HG02840 (cell line): ENCODE data around the gene GRM7.

Source experiments
- ATAC-seq: cut with Tn5 transposase; IDR thresholded peaks from one replicate; pipeline ENCODE4 v1.9.1; 2021; ENCODE audit warnings: mild to moderate bottlenecking, moderate library complexity, moderate number of reproducible peaks; ENCODE audit not compliant: unreplicated experiment, low FRiP score

The GRM7 gene

DNA sequence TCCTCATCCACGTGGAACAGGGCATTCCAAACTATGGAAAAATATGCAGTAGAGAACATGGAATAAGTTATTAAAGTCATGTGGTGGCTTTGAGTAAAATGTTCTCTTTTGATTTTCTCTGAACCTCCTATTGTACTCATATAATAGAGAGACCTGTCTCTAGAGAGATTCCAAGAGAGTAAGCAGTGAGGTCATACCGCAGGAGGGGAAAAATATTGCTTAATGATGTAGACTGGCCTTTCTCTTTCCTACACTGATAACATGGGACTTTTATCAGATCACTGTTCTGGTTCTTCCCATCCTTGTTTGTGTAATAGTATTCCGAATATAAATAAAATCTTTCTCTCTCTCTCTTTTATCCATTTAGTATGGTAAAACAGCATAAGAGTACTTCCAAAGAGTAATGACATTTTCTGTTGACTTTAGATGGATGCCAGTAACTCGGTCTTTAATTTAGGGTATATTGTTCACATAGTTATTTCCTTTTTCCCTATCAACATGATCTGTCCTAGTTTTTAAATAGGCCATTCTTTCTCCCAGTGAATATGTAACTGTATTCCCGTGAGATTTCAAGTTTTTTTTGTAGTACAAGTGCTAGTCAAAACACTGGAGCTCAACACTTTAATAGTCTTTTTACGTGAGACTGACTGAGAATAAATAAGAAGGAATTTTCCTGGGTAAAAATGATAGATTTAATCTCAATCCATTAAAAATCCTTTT lies 826.7 kb downstream of the GRM7 start:
- ATAC-seq: no peak

DNA sequence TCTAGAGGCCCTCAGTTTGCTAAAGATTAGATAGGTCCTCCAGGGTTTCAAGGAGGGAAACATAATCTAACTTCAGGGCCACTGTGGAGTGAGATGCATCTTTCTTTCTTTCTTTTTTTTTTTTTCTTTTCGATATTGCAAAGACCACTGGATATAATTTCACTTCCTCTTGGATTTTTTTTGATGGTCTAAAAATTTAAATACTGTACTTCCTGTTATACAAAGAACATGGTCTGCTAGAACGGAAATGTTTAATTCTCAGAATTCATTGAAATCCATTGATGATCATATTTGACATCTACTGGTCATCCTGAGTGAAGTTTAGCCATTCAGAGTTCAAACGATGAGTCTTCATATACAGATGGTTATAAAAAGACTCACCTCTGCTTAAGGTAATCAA lies 832.0 kb downstream of the GRM7 start:
- no peak for ATAC-seq

- no peak for ATAC-seq
Measured at GRCh38 chr3:7693976-7694375, 833.1 kb downstream of the GRM7 start.

DNA sequence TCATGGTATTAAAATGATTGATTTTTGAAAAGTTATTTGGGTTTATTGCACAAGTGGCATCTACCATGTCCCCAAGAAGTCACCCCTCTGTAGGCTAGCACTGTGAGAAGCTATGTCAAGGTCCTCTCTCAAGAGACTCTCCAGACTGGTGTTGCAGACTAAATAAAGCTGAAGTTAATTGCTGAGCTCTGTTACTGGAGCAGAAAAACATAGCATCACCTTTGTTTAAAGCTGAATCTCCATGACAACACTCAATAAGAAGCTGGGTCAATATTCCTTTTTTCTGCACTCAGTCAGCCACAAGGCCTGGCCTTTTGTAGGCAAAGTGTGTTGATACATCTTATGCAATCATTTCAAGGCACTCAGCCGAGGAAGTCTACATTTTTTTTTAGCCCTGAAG lies 834.1 kb downstream of the GRM7 start:
- no peak for ATAC-seq

GRCh38 chr3:7696320-7696719 lies 835.4 kb downstream of the GRM7 start:
- no peak for ATAC-seq

GRCh38 chr3:7697548-7697947 lies 836.6 kb downstream of the GRM7 start:
- ATAC-seq: no peak

DNA sequence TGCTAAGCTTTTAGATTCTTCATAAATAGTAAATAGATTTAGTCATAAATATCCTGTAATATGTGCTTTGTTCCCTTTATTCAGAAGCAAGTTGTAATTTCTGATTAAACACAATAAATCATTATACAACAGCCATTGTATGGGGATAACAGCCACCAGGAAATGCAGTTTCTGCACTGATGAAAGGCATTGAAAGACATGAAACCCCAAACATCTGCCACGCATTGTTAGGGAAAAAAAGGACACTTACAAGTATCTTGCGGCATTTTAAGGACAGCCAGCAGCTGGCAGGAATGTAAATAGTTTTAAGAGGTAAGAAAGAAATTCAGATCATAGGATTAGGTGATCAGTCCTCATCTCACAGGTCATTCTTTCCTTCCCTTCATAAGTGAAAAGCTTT lies 839.6 kb downstream of the GRM7 start:
- ATAC-seq: no peak

DNA sequence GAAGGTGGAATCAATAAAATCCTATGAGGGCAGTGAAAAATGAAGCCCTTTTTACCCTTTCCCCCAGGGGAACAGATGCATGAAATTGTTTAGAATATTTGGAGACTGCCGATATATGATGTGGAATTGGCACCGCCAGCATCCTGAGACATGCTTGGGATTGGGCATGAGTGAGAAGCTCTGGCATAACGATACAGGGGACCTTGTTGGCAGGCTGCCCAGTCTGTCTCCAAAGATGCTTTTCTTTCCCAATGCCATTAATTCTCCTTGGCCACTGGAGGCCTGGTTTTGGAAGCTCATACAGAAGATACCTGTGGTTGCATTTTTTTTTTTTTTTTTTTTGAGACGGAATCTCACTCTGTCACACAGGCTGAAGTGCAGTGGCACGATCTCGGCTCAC lies 840.1 kb downstream of the GRM7 start:
- ATAC-seq: no peak

GRCh38 chr3:7707187-7707586 lies 846.3 kb downstream of the GRM7 start:
- ATAC-seq: no peak

GRCh38 chr3:7709376-7710082 lies 848.6 kb downstream of the GRM7 start:
- no peak for ATAC-seq

- ATAC-seq: no peak
Measured at GRCh38 chr3:7710284-7710683, 849.4 kb downstream of the GRM7 start.

GRCh38 chr3:7713724-7714123 lies 852.8 kb downstream of the GRM7 start:
- no peak for ATAC-seq

DNA sequence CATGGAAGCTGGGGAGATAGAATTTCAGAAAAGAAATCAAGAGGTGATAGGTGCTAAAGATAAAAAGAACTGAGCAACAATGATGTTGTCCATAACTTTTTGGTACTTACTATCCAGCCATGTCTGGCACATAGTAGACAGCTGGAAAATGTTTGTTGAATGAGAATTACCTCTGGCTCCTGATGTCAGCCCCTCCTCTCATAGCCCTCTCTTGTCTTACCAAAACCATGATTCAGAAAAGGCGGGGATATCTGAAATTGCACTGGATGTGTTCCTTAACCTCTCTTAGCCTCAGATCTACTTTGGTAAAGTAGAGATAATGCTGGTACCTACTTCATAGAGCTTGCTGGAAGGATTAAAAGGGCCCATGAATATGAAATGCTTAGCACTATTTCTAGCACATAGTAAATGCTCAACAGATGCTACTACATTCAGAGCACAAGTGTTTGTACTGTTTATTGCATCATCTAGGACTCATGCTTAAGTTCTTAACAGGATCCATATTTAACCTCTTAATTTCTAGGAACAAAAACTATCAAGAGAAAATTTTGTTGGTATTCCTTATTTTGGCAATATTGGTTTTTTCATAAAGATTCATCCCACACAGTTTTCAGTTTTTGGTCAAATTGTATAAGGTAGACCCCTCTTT lies 859.9 kb downstream of the GRM7 start:
- no peak for ATAC-seq

- no peak for ATAC-seq
Measured at GRCh38 chr3:7721869-7722268, 861.0 kb downstream of the GRM7 start.

DNA sequence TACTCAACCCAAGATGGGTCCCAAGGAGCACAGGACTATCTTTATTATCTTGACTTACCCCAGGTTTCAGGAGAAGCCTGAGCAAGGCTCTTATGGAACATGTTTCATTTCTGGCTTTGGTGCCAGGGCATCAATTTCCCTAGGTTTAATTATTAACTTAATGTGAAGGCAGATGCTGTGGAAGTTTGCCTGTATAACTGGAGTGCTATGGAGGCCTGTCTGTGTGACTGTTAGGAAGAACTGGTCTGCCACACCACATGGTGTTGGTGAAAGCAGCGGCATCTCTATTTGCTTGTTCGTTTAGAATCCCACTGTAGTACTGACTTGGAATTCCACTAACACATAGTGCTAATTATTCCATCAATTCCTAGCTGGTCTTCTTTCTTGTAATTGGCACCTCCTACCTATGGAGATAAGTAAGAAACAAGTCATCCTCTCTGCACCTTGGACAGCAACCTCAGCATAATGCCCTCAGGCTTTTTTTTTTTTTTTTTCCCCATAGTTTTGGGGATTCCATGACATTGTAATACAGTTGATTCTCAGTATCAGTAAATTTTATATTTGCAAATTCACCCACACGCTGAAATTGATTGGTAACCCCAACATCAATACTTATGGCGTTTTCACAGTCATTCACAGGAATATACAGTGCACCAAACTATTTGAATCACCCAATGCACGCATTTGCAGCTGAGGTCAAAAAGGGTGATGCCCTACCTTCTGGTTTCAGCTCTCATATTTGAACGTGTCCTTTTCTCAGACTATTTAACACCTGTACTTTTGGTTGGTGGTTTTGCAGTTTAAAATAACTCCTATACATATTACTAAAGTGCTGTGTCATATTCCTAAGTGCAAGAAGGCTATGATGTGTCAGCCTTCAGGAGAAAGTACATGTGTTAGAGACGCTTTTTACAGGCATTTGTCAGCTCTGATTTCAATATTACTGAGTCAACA lies 867.9 kb downstream of the GRM7 start:
- ATAC-seq: no peak

DNA sequence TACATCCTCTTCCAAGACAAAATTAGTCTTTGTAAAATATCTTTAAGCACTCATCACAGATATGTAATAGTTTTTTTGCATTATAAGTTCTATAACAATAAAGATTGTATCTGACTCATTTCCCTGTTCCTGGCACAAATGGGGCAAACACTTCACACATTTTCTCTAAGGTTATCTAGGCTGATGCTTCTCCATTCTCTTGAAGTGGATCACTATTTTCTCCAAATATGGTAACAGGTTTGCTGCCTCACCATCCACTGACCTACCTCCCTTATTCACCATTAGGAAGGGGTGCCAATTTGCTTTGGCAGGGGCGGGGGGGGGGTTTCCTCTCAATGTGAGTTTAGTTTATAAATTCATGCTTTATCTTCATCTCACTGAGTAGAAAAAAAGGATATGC lies 873.0 kb downstream of the GRM7 start:
- no peak for ATAC-seq

DNA sequence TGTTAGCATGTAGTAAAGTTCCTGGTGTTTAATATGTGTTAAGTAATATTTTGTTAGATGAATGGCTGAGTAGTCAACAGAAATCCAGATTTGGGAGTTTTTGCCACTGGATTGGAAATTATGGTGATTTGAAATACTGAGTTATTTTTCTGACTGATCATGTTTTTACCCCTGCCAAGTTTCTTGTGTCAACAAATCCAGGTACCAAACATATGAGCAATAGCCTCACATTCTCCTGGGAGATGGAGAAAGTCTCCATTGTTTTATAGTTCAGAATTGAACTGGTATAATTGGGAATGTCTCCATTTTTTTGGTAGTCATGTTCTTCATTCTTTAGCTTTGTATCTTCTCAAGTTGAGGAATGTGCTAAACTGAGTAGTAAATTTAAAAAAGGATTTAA lies 873.5 kb downstream of the GRM7 start:
- ATAC-seq: no peak

DNA sequence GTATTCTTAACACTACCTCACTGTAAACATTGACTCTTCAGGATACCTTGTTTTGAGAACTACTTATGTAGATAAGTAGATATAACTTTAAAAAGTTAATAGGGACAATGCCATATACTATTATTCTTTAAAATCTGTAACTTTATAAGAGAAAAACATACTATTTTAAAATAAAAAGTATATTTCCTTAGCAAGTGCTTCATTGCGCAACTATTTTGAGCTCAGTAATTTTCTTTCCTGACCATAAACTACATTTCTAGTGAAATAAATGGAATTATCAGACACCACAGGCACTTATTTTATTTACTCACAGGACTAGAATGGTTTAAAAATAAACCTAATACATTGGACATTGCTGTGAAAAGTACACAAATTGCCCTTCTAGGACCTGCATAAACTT lies 876.3 kb downstream of the GRM7 start:
- ATAC-seq: no peak

- no peak for ATAC-seq
Measured at GRCh38 chr3:7739754-7740153, 878.8 kb downstream of the GRM7 start.

DNA sequence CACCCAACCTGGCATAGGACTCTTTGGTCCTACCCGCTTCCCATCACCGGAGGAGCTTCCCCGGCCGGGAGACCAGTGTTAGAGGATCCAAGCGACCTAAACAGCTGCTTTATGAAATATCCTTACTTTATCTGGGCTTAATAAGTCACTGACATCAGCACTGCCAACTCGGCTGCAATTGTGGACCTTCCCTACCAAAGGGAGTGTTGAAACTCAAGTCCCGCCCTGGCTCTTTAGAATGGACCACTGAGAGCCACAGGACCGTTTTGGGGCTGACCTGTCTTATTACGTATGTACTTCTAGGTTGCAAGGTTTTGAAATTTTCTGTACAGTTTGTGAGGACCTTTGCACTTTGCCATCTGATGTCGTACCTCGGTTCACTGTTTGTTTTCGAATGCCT lies 879.5 kb downstream of the GRM7 start:
- ATAC-seq: no peak

- ATAC-seq: no peak
Measured at GRCh38 chr3:7744850-7745249, 883.9 kb downstream of the GRM7 start.
